Measurements from ENCODE around the gene RPL12. TPM values are rescaled to one million over a fixed set of nuclear protein-coding genes. Genes with fewer than 3 reads are reported as not detected.

RPL12 gene
- total and polyA plus RNA-seq, 8 donors = 902 to 2,099 (median 1,833) TPM

DNA sequence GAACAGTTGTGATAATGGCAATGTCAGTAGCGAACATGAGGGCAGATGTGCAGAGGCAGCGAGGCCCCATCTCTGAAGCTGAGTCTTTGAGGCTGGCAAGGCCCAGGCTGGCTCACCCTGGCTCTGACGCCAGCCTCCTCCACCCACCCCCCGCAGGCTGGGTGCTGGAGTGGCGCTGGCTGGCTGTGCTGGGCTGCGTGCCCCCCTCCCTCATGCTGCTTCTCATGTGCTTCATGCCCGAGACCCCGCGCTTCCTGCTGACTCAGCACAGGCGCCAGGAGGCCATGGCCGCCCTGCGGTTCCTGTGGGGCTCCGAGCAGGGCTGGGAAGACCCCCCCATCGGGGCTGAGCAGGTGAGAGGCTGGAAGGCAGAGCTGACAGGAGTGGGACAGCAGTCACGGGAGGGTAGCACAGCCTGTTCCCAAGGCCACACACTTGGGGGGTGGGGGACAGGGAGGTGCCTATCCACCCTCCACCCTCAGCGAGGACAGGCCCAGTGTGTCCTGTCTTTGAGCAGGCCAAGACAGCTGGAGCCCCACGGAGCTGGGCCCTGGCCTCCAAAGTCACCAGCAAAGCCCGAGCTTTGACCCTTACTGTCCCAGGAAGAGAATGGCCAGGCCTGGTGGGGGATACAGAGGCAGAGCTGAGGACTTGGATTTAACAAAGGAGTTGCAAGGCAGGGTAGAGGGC, 48.7 kb downstream of the RPL12 start:
- intact Hi-C loops (cut with DNase I) = no loop called here
- Histone ChIP-seq H3K9me3 (no peaks in the 10 kb centered on the region), H3K27ac (no peak overlapping the region), H3K36me3 (peaks cover 0 to 49% of the 10 kb centered on the region in 2 donors), H3K4me3 (no peak overlapping the region), H3K4me1 (peaks cover 0 to 13% of the 10 kb centered on the region in 2 donors), H3K27me3 (peaks cover 0 to 10% of the 10 kb centered on the region in 2 donors)
- ATAC-seq (no peak), DNase-seq (no peak)
- TF ChIP-seq, protein P1, sequence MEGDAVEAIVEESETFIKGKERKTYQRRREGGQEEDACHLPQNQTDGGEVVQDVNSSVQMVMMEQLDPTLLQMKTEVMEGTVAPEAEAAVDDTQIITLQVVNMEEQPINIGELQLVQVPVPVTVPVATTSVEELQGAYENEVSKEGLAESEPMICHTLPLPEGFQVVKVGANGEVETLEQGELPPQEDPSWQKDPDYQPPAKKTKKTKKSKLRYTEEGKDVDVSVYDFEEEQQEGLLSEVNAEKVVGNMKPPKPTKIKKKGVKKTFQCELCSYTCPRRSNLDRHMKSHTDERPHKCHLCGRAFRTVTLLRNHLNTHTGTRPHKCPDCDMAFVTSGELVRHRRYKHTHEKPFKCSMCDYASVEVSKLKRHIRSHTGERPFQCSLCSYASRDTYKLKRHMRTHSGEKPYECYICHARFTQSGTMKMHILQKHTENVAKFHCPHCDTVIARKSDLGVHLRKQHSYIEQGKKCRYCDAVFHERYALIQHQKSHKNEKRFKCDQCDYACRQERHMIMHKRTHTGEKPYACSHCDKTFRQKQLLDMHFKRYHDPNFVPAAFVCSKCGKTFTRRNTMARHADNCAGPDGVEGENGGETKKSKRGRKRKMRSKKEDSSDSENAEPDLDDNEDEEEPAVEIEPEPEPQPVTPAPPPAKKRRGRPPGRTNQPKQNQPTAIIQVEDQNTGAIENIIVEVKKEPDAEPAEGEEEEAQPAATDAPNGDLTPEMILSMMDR (IDR thresholded peaks at IDR 0.05) = no peak

DNA sequence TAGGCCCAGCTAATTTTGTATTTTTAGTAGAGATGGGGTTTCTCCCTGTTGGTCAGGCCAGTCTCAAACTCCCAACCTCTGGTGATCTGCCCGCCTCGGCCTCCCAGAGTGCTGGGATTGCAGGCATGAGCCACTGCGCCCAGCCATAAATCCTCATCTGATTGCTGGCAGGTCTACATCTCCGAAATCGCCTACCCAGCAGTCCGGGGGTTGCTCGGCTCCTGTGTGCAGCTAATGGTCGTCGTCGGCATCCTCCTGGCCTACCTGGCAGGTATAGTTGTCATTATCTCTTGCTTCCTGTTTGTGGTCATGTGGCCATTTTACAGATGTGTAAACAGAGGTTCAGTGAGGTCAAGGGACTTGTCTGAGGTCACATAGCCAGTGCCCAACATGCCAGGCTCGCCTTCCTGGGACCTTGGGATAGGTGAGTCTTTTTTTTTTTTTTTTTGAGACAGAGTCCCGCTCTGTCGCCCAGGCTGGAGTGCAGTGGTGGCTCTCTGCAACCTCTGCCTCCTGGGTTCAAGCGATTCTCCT, 51.4 kb downstream of the RPL12 start:
- DNase-seq (no peak), ATAC-seq (no peak)
- peaks cover 0 to 13% of the 10 kb centered on the region in 2 donors for H3K27me3 ChIP-seq
- H3K9me3 ChIP-seq = no peaks in the 10 kb centered on the region
- peaks cover 3 to 23% of the 10 kb centered on the region in 2 donors for H3K4me1 ChIP-seq
- no peak overlapping the region for H3K4me3 ChIP-seq
- intact Hi-C loops (cut with DNase I) = no loop called here
- peaks cover 0 to 33% of the 10 kb centered on the region in 2 donors for H3K36me3 ChIP-seq
- TF ChIP-seq, protein P1 (IDR thresholded peaks at IDR 0.05) = no peak
- H3K27ac ChIP-seq = no peak overlapping the region

DNA sequence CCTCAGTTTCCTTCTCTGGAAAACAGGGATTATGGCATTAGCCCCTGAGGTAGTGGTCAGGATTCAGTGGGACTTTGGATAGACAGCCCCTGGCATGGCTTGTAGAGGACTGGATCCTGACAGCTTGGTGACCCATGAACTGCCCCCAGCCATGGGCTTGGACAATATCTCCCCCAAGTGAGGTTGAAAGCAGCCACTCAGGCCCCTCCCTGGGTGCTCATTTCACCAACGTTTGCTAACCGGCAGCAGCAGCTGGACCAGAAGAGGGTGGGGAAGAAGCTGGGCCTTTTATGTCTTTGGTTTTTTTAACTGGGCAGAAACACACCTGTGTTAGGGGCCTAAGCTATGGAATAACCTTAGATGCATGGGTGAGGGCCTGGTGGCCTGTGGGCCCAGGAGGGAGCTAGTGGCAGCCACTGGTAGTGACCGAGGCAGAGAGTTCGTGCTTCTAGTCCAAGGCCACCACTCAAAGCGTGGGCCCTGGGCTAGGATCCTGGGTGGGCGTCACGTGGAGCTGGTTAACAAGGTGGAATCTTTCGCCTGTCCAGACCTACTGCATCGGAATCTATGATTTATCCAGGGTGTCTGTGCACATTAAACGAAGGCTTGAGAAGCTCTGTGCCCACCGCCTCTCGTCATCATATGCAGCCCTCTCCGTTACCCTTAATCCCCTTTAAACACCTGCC, 52.3 kb downstream of the RPL12 start:
- Histone ChIP-seq H3K27me3 (peaks cover 0 to 13% of the 10 kb centered on the region in 2 donors), H3K36me3 (peaks cover 0 to 23% of the 10 kb centered on the region in 2 donors), H3K4me3 (peak overlapping the region in 1 of 2 donors; percentile 80), H3K4me1 (peaks cover 3 to 23% of the 10 kb centered on the region in 2 donors), H3K9me3 (no peaks in the 10 kb centered on the region), H3K27ac (no peak overlapping the region)
- intact Hi-C loops (cut with DNase I) = no loop called here
- ATAC-seq = no peak
- TF ChIP-seq, protein P1 (IDR thresholded peaks at IDR 0.05) = no peak
- DNase-seq = no peak

DNA sequence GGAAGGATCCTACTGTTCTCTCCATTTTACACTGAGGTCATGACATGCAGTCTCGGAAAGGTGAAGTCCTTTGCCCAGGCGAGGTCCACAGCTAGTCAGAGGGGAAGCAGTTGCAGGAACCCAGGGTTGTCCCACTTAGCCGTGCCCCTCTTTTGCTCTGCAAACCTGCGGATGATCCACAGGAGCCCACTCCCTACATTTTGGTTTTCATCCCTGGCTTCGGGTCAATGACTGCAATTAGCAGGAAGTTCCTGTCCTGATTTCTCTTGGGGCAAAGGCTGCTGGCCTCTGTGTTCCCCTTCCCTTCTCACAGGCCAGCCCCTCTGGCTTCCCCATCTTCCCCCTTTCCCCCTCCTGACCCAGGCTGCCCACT, 52.9 kb downstream of the RPL12 start:
- H3K4me3 ChIP-seq = peak overlapping the region; percentile 80 to 82
- peaks cover 0 to 17% of the 10 kb centered on the region in 2 donors for H3K36me3 ChIP-seq
- H3K27me3 ChIP-seq = peaks cover 0 to 13% of the 10 kb centered on the region in 2 donors
- TF ChIP-seq, protein P1 (IDR thresholded peaks at IDR 0.05) = no peak
- intact Hi-C loops (cut with DNase I) = no loop called here
- ATAC-seq = no peak
- no peak overlapping the region for H3K27ac ChIP-seq
- no peak for DNase-seq
- H3K4me1 ChIP-seq = peaks cover 3 to 23% of the 10 kb centered on the region in 2 donors
- no peaks in the 10 kb centered on the region for H3K9me3 ChIP-seq

Other genes with a start within 250 kb of the RPL12 start
- gene GARNL3, start 186.6 kb downstream of the RPL12 start, total RNA-seq = 1 to 10 TPM; 7.4 to 8.0 TPM
- 10 to 100 TPM; 26.6 to 40.4 (median 39.0) TPM for gene GARNL3, start 186.6 kb downstream of the RPL12 start, polyA plus RNA-seq (ENCODE audit: insufficient read length in 6 of 6)
- 10 to 100 TPM; 20.1 to 23.2 TPM for gene SLC2A8, start 54.2 kb downstream of the RPL12 start, total RNA-seq
- gene SLC2A8, start 54.2 kb downstream of the RPL12 start, polyA plus RNA-seq (ENCODE audit: insufficient read length in 6 of 6) = 10 to 100 TPM; 18.6 to 24.2 (median 21.6) TPM
- 1 to 10 TPM; 7.7 to 9.0 TPM for gene ZNF79, start 27.0 kb downstream of the RPL12 start, total RNA-seq
- 1 to 10 TPM; 6.2 to 7.4 (median 6.4) TPM for gene ZNF79, start 27.0 kb downstream of the RPL12 start, polyA plus RNA-seq (ENCODE audit: insufficient read length in 6 of 6)
- gene LRSAM1, start 104 bp upstream of the RPL12 start, total RNA-seq = 10 to 100 TPM; 16.4 to 24.4 TPM
- gene LRSAM1, start 104 bp upstream of the RPL12 start, polyA plus RNA-seq (ENCODE audit: insufficient read length in 6 of 6) = 10 to 100 TPM; 17.6 to 20.8 (median 19.4) TPM
- 10 to 100 TPM; 63.0 to 76.7 TPM for gene STXBP1, start 160.9 kb upstream of the RPL12 start, total RNA-seq
- 10 to 100 TPM; 40.7 to 50.0 (median 48.1) TPM for gene STXBP1, start 160.9 kb upstream of the RPL12 start, polyA plus RNA-seq (ENCODE audit: insufficient read length in 6 of 6)